ENCODE results near the gene ZNF492. TPM values are rescaled to one million over a fixed set of nuclear protein-coding genes. Genes with fewer than 3 reads are reported as not detected.

The ZNF492 gene
- total RNA-seq: under 0.01 and 0.14 TPM in 2 replicates

DNA sequence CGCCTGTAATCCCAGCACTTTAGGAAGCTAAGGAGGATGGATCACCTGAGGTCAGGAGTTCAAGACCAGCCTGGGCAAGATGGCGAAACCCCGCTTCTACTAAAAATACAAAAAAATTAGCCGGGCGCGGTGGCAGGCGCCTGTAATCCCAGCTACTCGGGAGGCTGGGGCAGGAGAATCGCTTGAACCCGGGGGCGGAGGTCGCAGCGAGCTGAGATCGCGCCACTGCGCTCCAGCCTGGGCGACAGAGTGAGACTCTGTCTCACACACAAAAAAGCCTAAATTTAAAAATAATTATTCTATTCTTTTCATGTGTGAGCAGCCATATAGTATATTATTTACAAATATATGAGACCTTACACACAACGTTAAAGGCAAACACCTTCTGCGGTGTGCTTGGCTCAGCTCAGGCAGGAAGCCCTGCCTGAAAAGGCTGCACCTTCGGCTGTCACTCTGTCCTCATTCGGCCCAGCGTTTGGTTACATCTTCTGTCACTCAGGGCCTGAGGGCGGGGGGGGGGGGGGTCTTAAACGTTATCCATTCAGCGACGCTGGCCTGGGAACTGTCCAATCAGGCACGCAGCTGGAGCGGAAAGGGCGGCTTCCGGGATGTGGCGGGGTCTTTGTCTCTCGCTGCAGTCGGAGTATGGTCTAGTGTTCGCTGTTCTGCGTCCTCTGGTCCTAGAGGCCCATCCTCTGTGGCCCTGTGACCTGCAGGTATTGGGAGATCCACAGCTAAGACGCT, at the start of gene ZNF492:
Gene ZNF492, plus strand, starts transcription at position 619 of the 744 bp plus-strand sequence. CDS start 19,076 bp downstream, outside the sequence.

Other genes starting within 250 kb of the ZNF492 start
- gene ZNF98, start 212.0 kb upstream of the ZNF492 start, total RNA-seq: 0.07 TPM in 1 of 2 replicates, not detected in the other
- gene ZNF99, start 149.8 kb downstream of the ZNF492 start, total RNA-seq: not detected in 2 replicates
- gene ZNF723, start 198.0 kb downstream of the ZNF492 start, total RNA-seq: not detected in 2 replicates

Data from nasal cavity respiratory epithelium epithelial cell of viscerocranial mucosa (primary cell).